ENCODE data around the gene PCED1B.

The PCED1B gene

DNA sequence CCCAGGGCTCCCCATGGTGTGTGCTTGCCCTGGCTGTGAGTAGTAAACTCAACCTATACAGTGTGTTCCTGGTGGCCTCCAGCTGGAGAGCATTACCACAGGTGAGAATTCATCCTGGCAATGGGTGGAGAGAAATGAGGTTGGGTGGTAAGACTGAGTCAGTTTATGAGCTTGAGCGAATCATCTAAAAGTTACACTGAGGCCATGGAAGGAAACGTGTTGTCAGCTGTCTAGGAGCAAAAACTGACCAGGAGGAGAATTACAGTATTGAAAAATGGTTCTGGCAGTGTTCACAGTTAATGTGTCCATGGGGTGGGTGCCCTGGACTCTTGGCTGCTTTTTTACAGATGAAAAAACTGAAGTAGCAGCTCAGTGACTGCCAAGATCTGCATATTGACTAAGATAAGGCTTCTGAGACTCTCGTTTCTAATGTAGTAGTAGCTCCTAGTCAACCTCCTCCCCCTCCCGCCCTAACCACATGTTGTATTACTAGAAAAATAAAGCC lies 202.3 kb downstream of the PCED1B start:
- no peak for DNase-seq

DNA sequence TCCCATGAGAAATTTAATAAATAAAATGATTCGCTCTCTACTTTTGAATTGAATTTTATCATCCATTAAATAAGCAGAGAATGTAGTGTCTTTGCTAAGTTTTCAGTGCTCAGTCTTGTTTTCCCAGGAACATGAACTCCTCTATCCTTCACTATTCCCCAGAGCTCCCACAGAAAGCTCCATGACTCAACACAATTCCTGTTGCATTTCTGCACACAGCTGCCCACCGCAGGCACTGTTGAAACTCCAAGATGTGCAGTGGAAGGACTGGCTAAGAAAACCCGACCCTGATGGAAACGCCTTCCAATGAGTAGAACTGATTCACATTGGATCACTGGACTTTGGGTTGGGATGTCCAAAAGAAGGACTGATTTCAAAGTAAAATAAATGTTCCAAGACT lies 202.8 kb downstream of the PCED1B start:
- DNase-seq: no peak
